Cardiac muscle cell (in vitro differentiated cells and primary cell): ENCODE measurements around the gene SRSF1. TPM values are rescaled to one million over a fixed set of nuclear protein-coding genes. Genes with fewer than 3 reads are reported as not detected.

Experiments used
- DNase-seq, 2 donors: peaks; one replicate each; pipeline versions ENCODE4 v3.0.0 to v3.0.0-alpha.2; 2010 to 2017; ENCODE audit warnings: low read depth in 1 of 2, low spot score in 1 of 2
- H3K27ac ChIP-seq: fragments of 200-600 bp; sonication (generic); 2 replicates; pipeline ENCODE4 v1.5.1; 2016
- H3K27me3 ChIP-seq: fragments of 200-600 bp; sonication (generic); 2 replicates; pipeline ENCODE4 v1.6.0; 2016; ENCODE audit warnings: control low read depth
- H3K36me3 ChIP-seq: fragments of 200-600 bp; sonication (generic); 2 replicates; pipeline ENCODE4 v1.5.1; 2016; ENCODE audit warnings: control low read depth
- H3K4me1 ChIP-seq: fragments of 200-600 bp; sonication (generic); 2 replicates; pipeline ENCODE4 v1.8.1; 2017; ENCODE audit warnings: low read depth, mild to moderate bottlenecking, mixed run types
- H3K4me3 ChIP-seq: fragments of 200-600 bp; sonication (generic); 2 replicates; pipeline ENCODE4 v1.5.1; 2016; ENCODE audit warnings: mild to moderate bottlenecking
- H3K9me3 ChIP-seq: fragments of 200-600 bp; sonication (generic); 2 replicates; pipeline ENCODE4 v1.5.1; 2017; ENCODE audit warnings: low read depth, mild to moderate bottlenecking, control low read depth
- polyA plus RNA-seq: library from polyadenylated mRNA; unstranded; fragments of >200 nt; fragmentation: Nextera tagmentation; extraction: Ambion mirVana; gene quantifications from 2 replicates; pipeline ENCODE4 v1.2.1, GENCODE V29; 2016
- total RNA-seq: library from RNA; depleted of rRNA; stranded (reverse); fragments of >200 nt; gene quantifications from 2 replicates; pipeline ENCODE4 v1.2.3, GENCODE V29; 2016
- TF ChIP-seq, protein P1 (sequence below): IDR thresholded peaks from 2 replicates; pipeline ENCODE4 v1.5.1; 2012; ENCODE audit warnings: low read depth, mild to moderate bottlenecking, low read length

The SRSF1 gene
- total and polyA plus RNA-seq, 2 experiments from 2014 or later, result 146 to 209 TPM

DNA sequence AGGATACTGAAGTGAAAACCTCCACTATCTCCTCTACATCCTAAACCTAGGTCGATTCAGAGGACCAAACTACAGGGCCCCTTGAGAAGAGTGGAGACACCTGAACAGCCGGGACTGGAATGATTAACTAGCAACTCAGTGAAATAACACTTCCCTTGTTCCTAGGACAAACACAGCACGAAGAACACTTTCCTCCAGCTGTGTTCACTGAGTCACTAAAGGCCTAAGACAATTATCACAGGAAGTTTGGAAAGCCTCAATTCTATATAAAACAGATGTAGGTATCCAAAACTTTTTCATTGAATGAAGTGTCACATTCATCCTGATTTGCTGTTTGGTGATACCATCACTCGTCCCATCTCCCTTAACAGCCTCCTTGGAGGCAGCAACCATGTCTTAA, 36.3 kb downstream of the SRSF1 start:
- no peak for DNase-seq
- Histone ChIP-seq H3K4me1 (no peaks in the 10 kb centered on the region), H3K4me3 (no peak overlapping the region), H3K9me3 (no peaks in the 10 kb centered on the region), H3K27me3 (no peaks in the 10 kb centered on the region), H3K36me3 (peaks cover 32% of the 10 kb centered on the region), H3K27ac (no peak overlapping the region)
- TF ChIP-seq, protein P1, sequence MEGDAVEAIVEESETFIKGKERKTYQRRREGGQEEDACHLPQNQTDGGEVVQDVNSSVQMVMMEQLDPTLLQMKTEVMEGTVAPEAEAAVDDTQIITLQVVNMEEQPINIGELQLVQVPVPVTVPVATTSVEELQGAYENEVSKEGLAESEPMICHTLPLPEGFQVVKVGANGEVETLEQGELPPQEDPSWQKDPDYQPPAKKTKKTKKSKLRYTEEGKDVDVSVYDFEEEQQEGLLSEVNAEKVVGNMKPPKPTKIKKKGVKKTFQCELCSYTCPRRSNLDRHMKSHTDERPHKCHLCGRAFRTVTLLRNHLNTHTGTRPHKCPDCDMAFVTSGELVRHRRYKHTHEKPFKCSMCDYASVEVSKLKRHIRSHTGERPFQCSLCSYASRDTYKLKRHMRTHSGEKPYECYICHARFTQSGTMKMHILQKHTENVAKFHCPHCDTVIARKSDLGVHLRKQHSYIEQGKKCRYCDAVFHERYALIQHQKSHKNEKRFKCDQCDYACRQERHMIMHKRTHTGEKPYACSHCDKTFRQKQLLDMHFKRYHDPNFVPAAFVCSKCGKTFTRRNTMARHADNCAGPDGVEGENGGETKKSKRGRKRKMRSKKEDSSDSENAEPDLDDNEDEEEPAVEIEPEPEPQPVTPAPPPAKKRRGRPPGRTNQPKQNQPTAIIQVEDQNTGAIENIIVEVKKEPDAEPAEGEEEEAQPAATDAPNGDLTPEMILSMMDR, result no peak

DNA sequence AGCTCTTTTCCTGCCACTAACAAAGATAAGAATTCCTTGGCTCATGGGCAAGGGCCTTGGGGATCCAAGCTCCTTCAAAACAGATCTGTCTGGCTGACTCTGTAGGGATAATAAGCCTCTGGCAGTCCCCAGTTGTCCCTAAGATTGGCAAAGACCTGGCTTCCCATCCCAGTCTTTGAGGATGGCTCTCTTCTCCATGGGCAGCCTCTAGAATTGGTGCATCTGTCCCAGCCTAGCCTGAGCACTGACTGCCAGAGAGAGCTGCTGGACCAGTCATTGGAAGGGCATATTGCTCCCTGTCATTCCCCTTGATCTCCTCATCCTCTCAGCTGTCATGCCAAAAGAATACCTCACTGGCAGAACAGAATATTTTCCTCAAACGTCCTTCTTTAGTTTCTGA, 38.6 kb downstream of the SRSF1 start:
- H3K36me3 ChIP-seq, result peaks cover 12% of the 10 kb centered on the region

DNA sequence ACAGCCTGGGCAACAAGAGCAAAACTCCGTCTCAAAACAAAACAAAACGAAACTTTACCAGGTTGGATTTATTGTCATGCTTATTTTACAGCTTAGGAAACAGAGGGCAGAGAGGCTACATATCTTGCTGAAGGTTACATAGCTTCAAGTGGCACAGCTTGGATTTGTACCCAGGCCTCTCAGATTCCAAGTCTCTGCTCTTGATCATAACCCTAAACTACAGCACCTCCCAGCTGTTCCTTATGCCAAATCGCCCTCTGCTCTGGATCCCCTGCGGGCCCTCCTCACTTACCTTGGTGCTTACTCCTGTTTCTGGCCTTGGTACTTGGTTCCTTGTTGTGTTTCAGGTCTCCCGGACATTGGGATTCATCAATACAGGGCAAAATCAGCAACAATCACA, 40.2 kb downstream of the SRSF1 start:
- H3K9me3 ChIP-seq, result no peaks in the 10 kb centered on the region
- H3K4me3 ChIP-seq, result no peak overlapping the region
- DNase-seq, result no peak
- H3K4me1 ChIP-seq, result no peaks in the 10 kb centered on the region
- TF ChIP-seq, protein P1, result no peak
- no peaks in the 10 kb centered on the region for H3K36me3 ChIP-seq
- H3K27me3 ChIP-seq, result no peaks in the 10 kb centered on the region
- H3K27ac ChIP-seq, result no peak overlapping the region

More for the DNA sequence above, 38.6 kb downstream of the SRSF1 start:
- TF ChIP-seq, protein P1, result no peak
- Histone ChIP-seq H3K27me3 (no peaks in the 10 kb centered on the region), H3K4me3 (no peak overlapping the region), H3K27ac (no peak overlapping the region), H3K4me1 (no peaks in the 10 kb centered on the region), H3K9me3 (no peaks in the 10 kb centered on the region)
- DNase-seq, result no peak

DNA sequence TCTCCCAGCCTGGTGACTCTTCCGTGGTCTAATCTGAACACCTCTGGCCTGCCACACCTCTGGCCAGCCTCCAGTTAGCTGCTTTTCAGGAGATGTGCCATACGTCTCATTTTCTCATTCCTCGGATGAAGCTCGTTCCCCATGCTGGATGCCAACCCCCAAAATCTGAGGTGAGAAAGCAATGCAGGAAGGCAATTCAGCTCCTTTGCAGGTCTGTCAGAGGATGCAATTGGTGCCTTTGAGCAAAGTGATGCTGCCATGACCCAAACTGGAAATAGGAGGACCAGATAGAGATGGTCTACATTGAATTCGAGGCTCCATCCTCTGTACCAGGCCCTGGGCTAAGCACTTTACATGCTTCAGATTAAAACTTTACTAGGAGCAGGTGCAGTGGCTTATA, 40.8 kb downstream of the SRSF1 start:
- no peaks in the 10 kb centered on the region for H3K36me3 ChIP-seq
- no peaks in the 10 kb centered on the region for H3K4me1 ChIP-seq
- DNase-seq, result no peak
- H3K27ac ChIP-seq, result no peak overlapping the region
- H3K9me3 ChIP-seq, result no peaks in the 10 kb centered on the region
- no peaks in the 10 kb centered on the region for H3K27me3 ChIP-seq
- TF ChIP-seq, protein P1, result no peak
- no peak overlapping the region for H3K4me3 ChIP-seq

DNA sequence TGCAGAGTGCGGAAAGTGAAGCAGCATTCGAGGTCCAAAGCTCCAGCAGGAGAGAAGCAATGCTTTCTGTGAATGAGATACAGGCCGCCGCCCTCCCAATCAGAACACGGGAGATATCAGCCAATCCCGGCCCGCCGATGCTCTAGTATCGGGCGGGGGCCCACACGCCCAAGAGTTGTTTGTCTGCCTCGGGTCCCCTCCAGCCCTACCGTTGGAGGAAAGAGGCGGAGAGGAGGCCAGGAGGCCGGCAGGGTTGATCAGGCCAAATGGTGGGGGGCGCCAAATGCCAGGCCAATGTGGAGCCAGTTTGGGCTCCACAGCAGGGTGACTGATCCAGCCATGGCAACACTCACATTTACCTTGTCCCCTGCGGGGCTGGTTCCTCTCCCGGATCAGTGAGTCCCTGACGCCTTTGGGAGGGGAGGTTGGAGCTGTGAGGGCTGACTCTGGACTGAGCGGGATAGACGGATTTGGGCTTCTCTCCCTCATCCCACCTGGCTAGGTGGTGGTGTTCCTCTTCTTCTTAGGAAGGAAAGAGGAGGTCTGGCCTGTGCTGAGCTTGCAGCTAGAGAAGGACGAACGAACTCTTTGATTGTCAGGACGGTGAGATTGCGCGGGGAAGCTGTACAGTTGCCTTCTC, 41.4 kb downstream of the SRSF1 start:
- no peak for DNase-seq
- Histone ChIP-seq H3K9me3 (no peaks in the 10 kb centered on the region), H3K27ac (no peak overlapping the region), H3K27me3 (no peaks in the 10 kb centered on the region), H3K4me3 (no peak overlapping the region), H3K36me3 (no peaks in the 10 kb centered on the region), H3K4me1 (no peaks in the 10 kb centered on the region)
- TF ChIP-seq, protein P1, result no peak
